HEK293T (cell line): Measurements from ENCODE around the gene EIF4G3.

Experiments used
- ELF4 ChIP-seq: fragments of 450-650 bp; IDR thresholded peaks from 2 replicates; pipeline ENCODE4 v1.6.1; 2017; ENCODE audit warnings: antibody characterized with exemption
- FOXM1 ChIP-seq: fragments of 450-650 bp; IDR thresholded peaks from 2 replicates; pipeline ENCODE4 v1.6.1; 2017; ENCODE audit warnings: mild to moderate bottlenecking, borderline replicate concordance
- SP1 ChIP-seq: fragments of 450-650 bp; IDR thresholded peaks from 2 replicates; pipeline ENCODE4 v1.6.1; 2017

DNA sequence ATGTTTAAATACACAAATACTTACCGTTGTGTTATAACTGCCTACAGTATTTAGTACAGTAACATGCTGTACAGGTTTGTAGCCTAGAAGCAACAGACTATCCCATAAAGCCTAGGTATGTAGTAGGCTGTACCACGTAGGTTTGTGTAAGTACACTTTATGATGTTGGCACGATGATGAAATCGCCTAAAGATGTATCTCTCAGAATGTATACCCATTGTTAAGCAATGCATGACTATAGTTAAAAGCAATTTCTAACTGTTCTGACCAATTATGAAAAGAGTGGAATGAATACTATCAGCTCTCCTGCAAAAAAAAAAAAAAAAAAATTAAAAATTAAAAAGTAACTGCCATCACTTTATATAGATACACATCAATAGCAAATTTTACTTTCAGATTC is 401.0 kb downstream of the EIF4G3 start:
- TF ChIP-seq ELF4 (no peak), SP1 (no peak), FOXM1 (no peak)
